Fibroblast of pulmonary artery (primary cell): ENCODE results near the gene PLAC8.
"Not testable (repeated sequence)": the region's sequence is repeated elsewhere in the genome, so short reads cannot be mapped to it uniquely, and the experiment has no call there.

ENCODE experiments used
- DNase-seq: peaks from one replicate; pipeline ENCODE4 v3.0.0-alpha.2; 2010; ENCODE audit warnings: low read depth
- H3K4me3 ChIP-seq: replicated peaks from 2 replicates; pipeline ENCODE4 v1.5.1; 2011; ENCODE audit warnings: low read depth, mild to moderate bottlenecking, control low read depth, low read length, moderate library complexity
- TF ChIP-seq, protein P1 (sequence below): IDR thresholded peaks from 2 replicates; pipeline ENCODE4 v1.5.1; 2011; ENCODE audit warnings: mild to moderate bottlenecking, control low read depth, low read length, inconsistent platforms; ENCODE audit errors: missing control alignments

The PLAC8 gene

DNA sequence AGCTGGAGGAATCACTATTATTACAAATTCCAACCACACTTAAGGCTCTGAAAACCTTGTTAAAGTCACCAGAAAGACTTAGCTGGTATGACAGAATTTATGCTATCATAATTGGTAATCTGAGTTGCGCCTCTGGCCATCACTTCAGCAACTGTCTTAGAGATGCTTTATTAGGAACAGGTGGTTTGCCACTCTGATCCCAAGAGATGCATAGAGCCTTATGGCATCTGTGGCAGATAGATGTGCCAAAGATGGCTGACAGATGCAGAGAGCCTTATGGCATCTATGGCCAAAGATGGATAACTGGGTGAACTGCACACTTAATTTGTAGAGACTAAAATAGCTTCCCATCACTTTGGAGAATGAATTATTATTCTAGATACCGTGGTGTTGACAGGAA, 32.3 kb upstream of the PLAC8 start:
- TF ChIP-seq, protein P1, sequence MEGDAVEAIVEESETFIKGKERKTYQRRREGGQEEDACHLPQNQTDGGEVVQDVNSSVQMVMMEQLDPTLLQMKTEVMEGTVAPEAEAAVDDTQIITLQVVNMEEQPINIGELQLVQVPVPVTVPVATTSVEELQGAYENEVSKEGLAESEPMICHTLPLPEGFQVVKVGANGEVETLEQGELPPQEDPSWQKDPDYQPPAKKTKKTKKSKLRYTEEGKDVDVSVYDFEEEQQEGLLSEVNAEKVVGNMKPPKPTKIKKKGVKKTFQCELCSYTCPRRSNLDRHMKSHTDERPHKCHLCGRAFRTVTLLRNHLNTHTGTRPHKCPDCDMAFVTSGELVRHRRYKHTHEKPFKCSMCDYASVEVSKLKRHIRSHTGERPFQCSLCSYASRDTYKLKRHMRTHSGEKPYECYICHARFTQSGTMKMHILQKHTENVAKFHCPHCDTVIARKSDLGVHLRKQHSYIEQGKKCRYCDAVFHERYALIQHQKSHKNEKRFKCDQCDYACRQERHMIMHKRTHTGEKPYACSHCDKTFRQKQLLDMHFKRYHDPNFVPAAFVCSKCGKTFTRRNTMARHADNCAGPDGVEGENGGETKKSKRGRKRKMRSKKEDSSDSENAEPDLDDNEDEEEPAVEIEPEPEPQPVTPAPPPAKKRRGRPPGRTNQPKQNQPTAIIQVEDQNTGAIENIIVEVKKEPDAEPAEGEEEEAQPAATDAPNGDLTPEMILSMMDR, result no peak
- no peak overlapping the region for H3K4me3 ChIP-seq

DNA sequence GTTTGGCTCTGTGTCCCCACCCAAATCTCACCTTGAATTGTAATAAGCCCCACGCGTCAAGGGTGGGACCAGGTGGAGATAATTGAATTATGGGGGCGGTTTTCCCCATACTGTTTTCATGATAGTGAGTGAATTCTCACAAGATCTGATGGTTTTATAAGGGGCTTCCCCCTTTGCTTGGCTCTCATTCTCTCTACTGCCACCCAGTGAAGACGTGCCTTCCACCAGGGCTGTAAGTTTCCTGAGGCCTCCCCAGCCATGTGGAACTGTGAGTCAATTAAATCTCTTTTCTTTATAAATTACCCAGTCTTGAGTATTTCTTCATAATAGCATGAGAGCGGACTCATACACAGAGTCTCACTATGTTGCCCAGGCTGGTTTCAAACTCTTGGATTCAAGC, 31.2 kb upstream of the PLAC8 start:
- not testable (repeated sequence) for H3K4me3 ChIP-seq, DNase-seq

More for the DNA sequence above, 32.3 kb upstream of the PLAC8 start:
- no peak for DNase-seq

DNA sequence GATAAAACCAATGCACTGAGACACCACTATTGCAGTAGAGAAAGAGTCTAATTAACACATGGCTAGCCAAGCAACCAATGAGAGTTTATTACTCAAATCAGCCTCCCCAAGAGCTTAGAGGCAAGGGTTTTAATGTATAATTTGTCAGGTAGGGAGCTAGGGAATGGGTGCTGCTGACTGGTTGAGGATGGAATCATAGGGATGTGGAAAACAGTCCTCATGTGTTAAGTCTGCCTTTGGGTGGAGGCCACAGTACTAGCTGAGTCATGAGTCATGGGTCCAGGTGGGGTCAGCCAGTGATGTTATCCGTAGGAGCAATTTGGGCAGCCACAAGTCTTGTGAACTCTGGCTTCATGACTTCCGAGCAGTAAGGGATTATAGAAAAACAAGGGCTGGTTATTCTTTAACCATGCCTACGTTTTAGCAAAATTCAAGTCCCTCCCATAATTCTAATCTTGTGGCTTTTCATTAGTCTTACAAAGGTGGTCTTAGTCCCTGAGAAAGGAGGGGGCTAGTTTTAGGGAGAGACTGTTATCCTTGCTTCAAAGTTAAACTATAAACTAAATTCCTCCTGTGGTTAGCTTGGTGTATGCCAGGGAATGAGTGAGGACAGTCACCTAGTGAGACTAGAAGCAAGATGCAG, 25.1 kb upstream of the PLAC8 start:
- DNase-seq, result no peak
- H3K4me3 ChIP-seq, result no peak overlapping the region
- TF ChIP-seq, protein P1, result no peak

DNA sequence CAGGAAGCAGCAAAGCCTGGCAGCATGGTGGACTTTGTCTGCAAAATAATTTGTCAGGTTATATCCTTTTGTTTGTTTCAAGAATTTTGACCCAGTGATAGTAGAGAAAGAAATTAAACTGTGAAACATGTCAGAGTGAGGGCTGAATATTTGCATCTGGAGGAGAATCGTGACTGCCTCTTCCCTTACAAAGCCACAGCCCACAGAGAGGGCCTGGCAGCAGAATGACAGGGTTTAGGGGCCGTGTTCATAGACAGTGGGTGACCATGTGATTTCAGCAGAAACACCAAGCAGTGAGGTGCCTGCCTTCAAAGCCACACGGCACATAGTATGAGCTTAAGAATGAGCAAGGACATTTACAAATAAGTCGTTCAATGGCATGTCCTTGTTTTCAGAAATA, 24.4 kb upstream of the PLAC8 start:
- no peak for DNase-seq

DNA sequence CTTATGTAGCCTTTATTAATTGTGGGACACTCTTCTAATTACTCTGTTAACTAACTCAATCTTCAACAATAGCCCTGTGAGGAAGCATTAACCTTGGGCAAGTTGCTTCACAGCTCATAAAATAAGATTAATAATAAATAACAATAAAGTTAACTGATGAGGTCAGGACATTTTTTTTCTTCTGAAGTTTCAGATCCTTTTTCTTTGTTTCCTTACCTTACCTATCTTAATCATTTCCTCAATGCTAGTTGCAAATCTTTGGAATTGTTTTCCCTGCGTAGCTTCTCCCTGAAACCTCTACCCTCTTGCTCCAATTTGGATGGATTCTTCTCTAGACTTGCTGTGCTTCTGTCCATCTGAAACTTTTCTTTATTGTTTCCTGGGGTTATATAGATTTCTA, 17.5 kb upstream of the PLAC8 start:
- no peak for DNase-seq
- no peak overlapping the region for H3K4me3 ChIP-seq
- TF ChIP-seq, protein P1, result no peak

More for the DNA sequence above, 24.4 kb upstream of the PLAC8 start:
- H3K4me3 ChIP-seq, result no peak overlapping the region
- TF ChIP-seq, protein P1, result no peak

DNA sequence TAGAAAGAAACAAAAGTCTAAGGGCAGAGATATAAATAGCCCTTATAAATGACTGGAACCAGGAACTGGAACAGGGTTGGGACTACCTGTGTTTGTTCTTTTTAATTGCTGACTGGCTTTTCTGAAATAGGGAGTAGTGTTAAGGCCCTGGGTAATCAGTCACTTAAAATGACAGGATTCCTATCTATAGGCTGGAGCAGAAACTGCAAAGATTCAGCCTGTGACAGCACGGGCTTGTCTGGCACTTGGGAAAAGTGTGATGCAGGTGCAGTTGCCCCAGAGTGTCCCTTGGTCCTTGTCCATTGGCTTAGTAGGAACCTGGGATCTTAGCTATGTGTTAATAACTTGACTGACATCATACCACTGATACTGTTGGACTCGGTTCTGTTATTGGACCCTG, 14.7 kb upstream of the PLAC8 start:
- DNase-seq, result no peak
- TF ChIP-seq, protein P1, result no peak
- H3K4me3 ChIP-seq, result no peak overlapping the region

DNA sequence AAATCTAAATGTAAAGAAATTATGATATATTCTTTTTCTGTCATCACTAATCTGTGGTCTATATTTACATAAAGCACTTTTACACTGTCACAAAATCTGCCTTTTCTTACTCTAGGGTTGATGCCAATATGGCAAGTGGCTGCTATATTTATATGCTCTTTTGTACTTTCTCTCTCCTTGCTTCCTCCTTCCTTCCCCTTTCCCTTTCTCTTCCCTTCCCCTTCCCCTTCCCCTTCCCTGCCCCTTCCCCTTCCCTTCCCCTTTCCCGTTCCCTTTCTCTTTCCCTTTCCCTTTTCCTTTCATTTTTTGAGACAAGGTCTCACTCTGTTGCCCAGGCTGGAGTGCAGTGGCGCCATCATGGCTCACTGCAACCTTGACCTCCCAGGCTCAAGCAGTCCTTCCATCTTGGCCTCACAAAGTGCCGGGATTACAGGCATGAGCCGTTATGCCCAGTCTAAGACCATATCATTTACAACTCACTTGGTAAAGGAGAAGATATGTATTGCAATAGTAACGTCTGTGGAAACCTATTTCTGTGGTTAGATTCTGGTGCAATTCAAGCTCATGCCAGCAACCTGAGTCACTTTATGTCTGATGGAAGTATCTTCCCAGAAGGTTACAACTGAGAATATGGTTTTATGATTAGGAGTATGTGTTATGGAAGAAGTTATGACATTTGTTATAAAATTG, 13.9 kb upstream of the PLAC8 start:
- peak; percentile 89 for DNase-seq
- no peak overlapping the region for H3K4me3 ChIP-seq
- TF ChIP-seq, protein P1, result no peak
